ENCODE data around the gene HHIPL1.
A peak's percentile ranks its signal among the peaks of the same experiment; 100 is the strongest.

HHIPL1 gene

DNA sequence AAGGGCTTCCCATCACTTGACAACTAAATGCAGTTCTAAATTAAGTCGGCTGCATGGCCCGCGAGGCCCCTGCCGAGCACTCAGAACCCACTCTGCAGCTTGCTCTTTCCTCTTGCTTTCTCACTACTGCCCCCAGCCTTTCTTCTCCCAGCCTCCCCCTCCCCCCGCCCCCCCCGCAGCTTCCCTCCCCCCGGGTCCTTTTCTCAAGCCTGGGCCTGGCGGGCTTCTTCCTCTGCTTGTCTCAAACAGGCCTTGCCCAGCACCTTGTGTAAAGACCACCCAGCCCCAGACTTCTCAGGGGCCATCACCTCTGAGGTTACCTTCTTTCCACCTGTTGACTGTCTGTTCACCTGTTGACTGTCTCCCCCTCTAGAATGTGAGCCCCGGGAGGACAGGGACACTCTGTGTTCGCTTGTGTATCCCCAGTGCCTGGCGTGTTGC lies 40.2 kb downstream of the HHIPL1 start:
- DNase-seq, result no peak
- intact Hi-C loops (cut with DNase I), result no loop called here

DNA sequence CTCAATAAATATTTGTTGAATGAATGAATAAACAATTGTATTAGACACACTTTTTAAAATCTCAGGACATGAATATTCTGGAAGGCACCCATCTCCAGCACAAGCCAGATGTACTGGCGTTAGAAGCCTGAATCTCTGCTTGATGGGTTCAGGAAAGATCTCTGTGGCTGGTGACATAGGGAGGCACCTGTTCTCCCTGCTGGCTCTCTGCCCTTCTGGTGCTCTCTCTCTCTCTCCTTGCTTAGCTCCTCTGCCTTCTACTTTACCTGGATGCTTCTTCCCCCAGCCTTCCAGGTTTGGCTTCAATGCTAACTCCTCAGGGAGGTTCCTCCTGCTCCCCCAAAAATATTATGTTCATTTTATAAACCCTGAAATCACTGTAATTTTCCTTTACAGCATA lies 40.7 kb downstream of the HHIPL1 start:
- no peak for DNase-seq
- intact Hi-C loops (cut with DNase I), result no loop called here

- DNase-seq, result peak in 1 of 10 donors; percentile 67
- intact Hi-C loops (cut with DNase I), result no loop called here
These were observed 41.8 kb downstream of the HHIPL1 start for GRCh38 chr14:99686557-99687283.

GRCh38 chr14:99687284-99688209 lies 42.6 kb downstream of the HHIPL1 start:
- DNase-seq, result peak in 1 of 10 donors; percentile 67
- intact Hi-C loops (cut with DNase I), result no loop called here

DNA sequence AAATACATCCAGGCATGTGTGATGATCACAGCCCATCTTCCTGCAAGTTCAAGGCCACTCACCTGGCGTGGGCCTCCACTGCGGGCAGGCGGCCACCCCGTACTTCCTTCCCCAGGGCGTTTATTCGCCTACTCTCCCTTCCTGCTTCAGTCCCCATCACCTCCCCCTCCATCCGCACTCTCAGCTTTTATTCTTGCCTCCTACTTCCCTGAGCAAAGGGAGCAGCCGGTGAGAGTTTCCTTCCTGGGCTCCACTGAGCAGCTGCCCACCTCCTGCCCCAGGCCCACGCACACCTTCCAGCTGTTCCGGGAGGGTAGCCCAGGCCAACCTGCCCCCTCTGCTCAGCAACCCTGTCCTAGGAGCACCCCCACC lies 43.3 kb downstream of the HHIPL1 start:
- intact Hi-C loops (cut with DNase I), result no loop called here
- DNase-seq, result no peak

- intact Hi-C loops (cut with DNase I), result no loop called here
- no peak for DNase-seq
These were observed 43.7 kb downstream of the HHIPL1 start for GRCh38 chr14:99688629-99689028.

- intact Hi-C loops (cut with DNase I), result no loop called here
- no peak for DNase-seq
These were observed 44.6 kb downstream of the HHIPL1 start for GRCh38 chr14:99689266-99690236.

GRCh38 chr14:99690636-99691035 lies 45.7 kb downstream of the HHIPL1 start:
- no peak for DNase-seq
- intact Hi-C loops (cut with DNase I), result no loop called here

DNA sequence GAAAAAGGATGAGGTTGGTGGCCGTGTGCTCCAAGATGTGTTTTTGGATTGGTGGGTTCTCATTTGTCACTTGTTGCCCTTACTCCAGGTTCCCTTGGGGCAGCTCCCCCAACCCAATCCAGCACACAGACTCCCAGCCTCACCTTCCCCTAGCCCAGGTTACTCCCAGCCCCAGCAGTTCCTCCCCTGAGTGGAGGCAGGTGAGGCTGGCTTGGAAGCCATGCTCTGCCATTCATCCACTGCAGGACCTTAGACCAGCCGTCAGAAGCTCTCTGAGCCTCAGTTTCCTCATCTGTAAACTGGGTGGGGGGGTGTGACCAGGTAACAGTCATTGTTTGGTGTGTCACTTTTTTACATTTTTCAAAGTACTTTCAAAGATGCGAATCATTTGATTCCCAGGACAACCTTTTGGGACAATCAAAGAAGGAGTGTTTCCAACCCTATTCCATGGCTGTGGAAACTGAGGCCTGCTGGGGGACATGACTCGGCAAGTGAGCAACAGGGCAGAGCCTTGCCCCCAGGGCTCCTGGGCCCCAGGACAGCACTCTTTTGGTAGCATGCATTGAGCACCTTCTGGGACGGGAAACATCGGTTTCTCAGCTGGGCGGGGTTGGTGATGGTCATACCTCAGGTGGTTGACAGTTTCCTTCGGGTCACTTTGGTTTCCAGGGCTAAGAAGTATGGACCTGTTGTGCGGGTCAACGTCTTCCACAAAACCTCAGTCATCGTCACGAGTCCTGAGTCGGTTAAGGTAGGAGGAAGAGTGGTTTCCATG lies 46.4 kb downstream of the HHIPL1 start:
- intact Hi-C loops (cut with DNase I), result no loop called here
- DNase-seq, result peak in 1 of 10 donors; percentile 64

GRCh38 chr14:99693918-99694317 lies 49.0 kb downstream of the HHIPL1 start:
- no peak for DNase-seq
- intact Hi-C loops (cut with DNase I), result no loop called here

DNA sequence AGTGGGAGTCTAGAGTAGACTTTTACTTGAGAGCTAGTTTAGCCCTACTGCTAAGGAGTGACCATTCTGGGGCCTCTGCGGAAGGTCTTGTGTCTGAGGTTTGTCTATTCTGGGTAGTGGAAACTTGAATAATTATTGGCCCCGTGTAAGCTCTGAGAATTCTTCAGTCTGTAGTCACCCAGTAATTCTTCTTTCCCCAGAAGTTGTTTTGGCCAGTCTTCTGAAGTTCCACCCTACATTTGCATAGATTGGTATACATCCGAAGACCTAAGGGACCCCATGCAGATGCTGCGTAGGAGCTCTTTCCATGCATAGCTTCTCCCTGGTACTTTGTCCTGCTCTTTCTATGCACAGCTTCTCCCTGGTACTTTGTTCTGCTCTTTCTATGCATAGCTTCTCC lies 52.0 kb downstream of the HHIPL1 start:
- no peak for DNase-seq
- intact Hi-C loops (cut with DNase I), result no loop called here

GRCh38 chr14:99698236-99698635 lies 53.3 kb downstream of the HHIPL1 start:
- no peak for DNase-seq
- intact Hi-C loops (cut with DNase I), result no loop called here

- DNase-seq, result no peak
- intact Hi-C loops (cut with DNase I), result no loop called here
These were observed 53.7 kb downstream of the HHIPL1 start for GRCh38 chr14:99698642-99699041.

- DNase-seq, result no peak
- intact Hi-C loops (cut with DNase I), result no loop called here
These were observed 54.3 kb downstream of the HHIPL1 start for GRCh38 chr14:99699085-99699760.

DNA sequence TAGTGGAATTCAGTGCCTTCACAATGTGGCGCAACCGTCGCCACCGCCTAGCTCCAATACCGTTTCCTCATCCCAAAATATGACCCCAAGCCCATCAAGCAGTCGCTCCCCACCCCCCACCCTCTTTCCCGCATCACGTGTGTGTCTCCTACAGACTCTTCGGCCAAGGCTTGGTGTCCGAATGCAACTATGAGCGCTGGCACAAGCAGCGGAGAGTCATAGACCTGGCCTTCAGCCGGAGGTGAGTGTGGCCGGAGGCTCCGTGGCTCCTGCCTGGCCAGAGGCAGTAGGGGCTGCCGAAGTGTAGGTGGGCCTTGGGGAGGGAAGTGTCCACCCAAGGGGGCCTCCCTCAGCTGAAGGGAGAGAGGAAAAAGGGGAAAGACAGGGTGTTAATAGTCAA lies 54.9 kb downstream of the HHIPL1 start:
- no peak for DNase-seq
- intact Hi-C loops (cut with DNase I), result no loop called here

DNA sequence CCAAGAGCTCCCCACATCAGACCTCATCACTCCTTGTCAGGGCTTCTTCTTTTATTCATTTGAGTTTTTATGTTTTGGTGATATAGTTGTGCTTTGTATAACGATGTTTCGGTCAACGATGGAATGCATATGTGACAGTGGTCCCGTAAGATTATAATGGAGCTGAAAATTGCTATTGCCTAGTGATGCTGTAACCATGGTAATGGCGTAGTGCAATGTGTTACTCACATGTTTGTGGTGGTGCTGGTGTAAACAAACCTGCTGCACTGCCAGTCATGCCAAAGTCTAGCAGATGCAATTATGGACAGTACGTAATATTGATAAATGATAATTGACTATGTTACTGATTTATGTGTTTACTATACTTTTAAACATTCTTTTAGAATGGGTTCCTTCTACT lies 55.5 kb downstream of the HHIPL1 start:
- DNase-seq, result no peak
- intact Hi-C loops (cut with DNase I), result no loop called here

- intact Hi-C loops (cut with DNase I), result no loop called here
These were observed 56.3 kb downstream of the HHIPL1 start for GRCh38 chr14:99701260-99701659.

DNA sequence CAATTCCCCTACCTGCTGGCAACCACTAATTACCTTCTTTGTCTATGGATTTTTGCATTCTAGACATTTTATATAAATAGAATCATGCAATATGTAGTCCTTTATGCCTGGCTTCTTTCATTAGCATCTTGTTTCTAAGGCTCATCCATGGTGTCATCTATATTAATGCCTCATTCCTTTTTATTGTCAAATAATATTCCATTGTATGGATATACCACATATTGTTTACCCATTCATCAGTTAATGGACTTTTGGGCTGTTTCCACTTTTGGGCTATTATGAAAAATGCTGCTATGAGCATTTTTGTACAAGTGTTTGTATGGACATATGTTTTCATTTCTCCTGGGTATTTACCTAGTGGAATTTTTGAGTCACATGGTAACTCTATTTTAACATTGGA lies 57.2 kb downstream of the HHIPL1 start:
- no peak for DNase-seq
- intact Hi-C loops (cut with DNase I), result no loop called here

More at GRCh38 chr14:99701260-99701659, 56.3 kb downstream of the HHIPL1 start:
- no peak for DNase-seq

DNA sequence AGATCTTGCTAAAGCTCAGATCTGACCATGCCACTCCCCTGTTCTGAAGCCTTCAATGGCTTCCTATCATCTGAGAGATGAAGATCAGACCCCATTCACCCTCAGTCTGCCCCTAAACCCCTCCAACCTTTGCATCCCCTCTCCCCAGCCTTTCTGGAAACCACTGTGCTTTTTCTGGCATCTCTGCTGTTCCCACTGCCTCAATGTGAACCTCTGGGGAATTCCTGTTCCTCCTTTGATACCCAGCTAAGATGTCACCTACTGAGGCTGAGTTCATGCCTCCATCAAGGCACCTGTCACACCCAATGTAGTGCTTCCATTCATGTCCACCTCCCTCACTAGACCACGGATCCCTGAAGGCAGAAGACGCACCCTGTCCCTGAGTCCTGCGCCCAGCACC lies 58.5 kb downstream of the HHIPL1 start:
- DNase-seq, result no peak
- intact Hi-C loops (cut with DNase I), result no loop called here

All from posterior cingulate gyrus (tissue), 11 donors.